ENCODE results near the gene FOXP4. TPM values are rescaled to one million over a fixed set of nuclear protein-coding genes. Genes with fewer than 3 reads are reported as not detected.

Gene FOXP4
- total RNA-seq, 2 experiments from 2014 or later: 6.3 to 26.3 TPM

GRCh38 chr6:41584668-41585205, 38.6 kb downstream of the FOXP4 start:
- Histone ChIP-seq H4K20me1 (ENCODE audit: insufficient read depth, low read length) (no peaks in the 10 kb centered on the region), H3K27ac (ENCODE audit: low read depth, low read length, poor library complexity, severe bottlenecking) (no peak overlapping the region), H3K9me2 (ENCODE audit: insufficient read depth, low read length) (no peaks in the 10 kb centered on the region), H3K4me1 (ENCODE audit: insufficient read depth, low read length, poor library complexity, severe bottlenecking) (no peaks in the 10 kb centered on the region), H3K36me3 (ENCODE audit: insufficient read depth, low read length) (no peaks in the 10 kb centered on the region; the same call in 1 of the 2 replicates), H3K4me3 (ENCODE audit: low read depth, low read length, poor library complexity, severe bottlenecking) (no peak overlapping the region), H3K79me2 (ENCODE audit: insufficient read depth, low read depth, low read length) (no peaks in the 10 kb centered on the region), H2AFZ (ENCODE audit: low read length) (no peak overlapping the region), H3K4me2 (ENCODE audit: low read length) (no peak overlapping the region), H3K9me3 (ENCODE audit: low read length) (no peaks in the 10 kb centered on the region)
- TF ChIP-seq, protein P1, sequence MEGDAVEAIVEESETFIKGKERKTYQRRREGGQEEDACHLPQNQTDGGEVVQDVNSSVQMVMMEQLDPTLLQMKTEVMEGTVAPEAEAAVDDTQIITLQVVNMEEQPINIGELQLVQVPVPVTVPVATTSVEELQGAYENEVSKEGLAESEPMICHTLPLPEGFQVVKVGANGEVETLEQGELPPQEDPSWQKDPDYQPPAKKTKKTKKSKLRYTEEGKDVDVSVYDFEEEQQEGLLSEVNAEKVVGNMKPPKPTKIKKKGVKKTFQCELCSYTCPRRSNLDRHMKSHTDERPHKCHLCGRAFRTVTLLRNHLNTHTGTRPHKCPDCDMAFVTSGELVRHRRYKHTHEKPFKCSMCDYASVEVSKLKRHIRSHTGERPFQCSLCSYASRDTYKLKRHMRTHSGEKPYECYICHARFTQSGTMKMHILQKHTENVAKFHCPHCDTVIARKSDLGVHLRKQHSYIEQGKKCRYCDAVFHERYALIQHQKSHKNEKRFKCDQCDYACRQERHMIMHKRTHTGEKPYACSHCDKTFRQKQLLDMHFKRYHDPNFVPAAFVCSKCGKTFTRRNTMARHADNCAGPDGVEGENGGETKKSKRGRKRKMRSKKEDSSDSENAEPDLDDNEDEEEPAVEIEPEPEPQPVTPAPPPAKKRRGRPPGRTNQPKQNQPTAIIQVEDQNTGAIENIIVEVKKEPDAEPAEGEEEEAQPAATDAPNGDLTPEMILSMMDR (conservative IDR thresholded peaks at IDR 0.05; ENCODE audit: low read length): no peak
- TF ChIP-seq EZH2phosphoT487 (IDR thresholded peaks at IDR 0.05; ENCODE audit: borderline replicate concordance, low read depth, low read length): no peak
- no peak for DNase-seq (ENCODE audit: low spot score)
- intact Hi-C loops (cut with micrococcal nuclease; ENCODE audit: unreplicated experiment): no loop called here
- BruUV-seq (replicated peaks): no TSS peak
- POLR2A ChIA-PET: no interaction called here
- CTCF ChIA-PET (ENCODE audit: unreplicated experiment): no interaction called here

DNA sequence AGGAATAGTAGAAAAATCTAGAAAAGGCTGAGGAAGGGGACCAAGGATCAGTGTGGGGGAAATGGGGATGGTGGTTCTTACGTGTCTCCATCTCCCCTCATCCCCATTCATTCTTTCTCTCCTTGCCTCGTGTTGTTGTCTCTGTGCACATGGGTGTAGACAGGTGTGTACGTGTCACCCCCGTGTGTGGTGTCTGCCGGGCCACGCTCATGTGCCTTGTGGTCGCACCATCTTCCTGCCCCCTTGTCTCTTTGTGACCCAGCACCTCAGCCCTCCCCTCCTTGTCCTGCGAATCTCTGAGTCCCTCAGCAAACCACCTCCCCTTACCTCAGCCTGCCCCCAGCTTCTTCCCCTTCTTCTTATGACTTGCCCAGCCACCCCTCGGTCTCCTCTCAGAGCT, 39.4 kb downstream of the FOXP4 start:
- intact Hi-C loops (cut with micrococcal nuclease; ENCODE audit: unreplicated experiment): no loop called here
- H2AFZ ChIP-seq (ENCODE audit: low read length): no peak overlapping the region
- no peaks in the 10 kb centered on the region for H3K9me2 ChIP-seq (ENCODE audit: insufficient read depth, low read length)

More for the DNA sequence above, 39.4 kb downstream of the FOXP4 start:
- Histone ChIP-seq H3K4me1 (ENCODE audit: insufficient read depth, low read length, poor library complexity, severe bottlenecking) (no peaks in the 10 kb centered on the region), H3K4me3 (ENCODE audit: low read depth, low read length, poor library complexity, severe bottlenecking) (no peak overlapping the region), H3K36me3 (ENCODE audit: insufficient read depth, low read length) (no peaks in the 10 kb centered on the region; the same call in 1 of the 2 replicates), H4K20me1 (ENCODE audit: insufficient read depth, low read length) (no peaks in the 10 kb centered on the region), H3K27ac (ENCODE audit: low read depth, low read length, poor library complexity, severe bottlenecking) (no peak overlapping the region), H3K79me2 (ENCODE audit: insufficient read depth, low read depth, low read length) (no peaks in the 10 kb centered on the region), H3K9me3 (ENCODE audit: low read length) (no peaks in the 10 kb centered on the region), H3K4me2 (ENCODE audit: low read length) (no peak overlapping the region)
- no TSS peak for BruUV-seq (replicated peaks)
- ChIA-PET CTCF (ENCODE audit: unreplicated experiment) (no interaction called here), POLR2A (no interaction called here)
- DNase-seq (ENCODE audit: low spot score): no peak
- TF ChIP-seq, protein P1 (conservative IDR thresholded peaks at IDR 0.05; ENCODE audit: low read length): no peak
- no peak for TF ChIP-seq EZH2phosphoT487 (IDR thresholded peaks at IDR 0.05; ENCODE audit: borderline replicate concordance, low read depth, low read length)

Measured in OCI-LY7 (cell line).